HepG2 (cell line): ENCODE results near the gene PPP2R5D. TPM values are rescaled to one million over a fixed set of nuclear protein-coding genes. Genes with fewer than 3 reads are reported as not detected.
A peak's percentile ranks its signal among the peaks of the same experiment; 100 is the strongest.

ENCODE experiments used
- ARID5B ChIP-seq: IDR thresholded peaks from 2 replicates; pipeline ENCODE4 v1.4.0; 2020; ENCODE audit warnings: mild to moderate bottlenecking, missing genetic modification reagents
- DBP ChIP-seq: sonication (generic); formaldehyde crosslinking; IDR thresholded peaks from 2 replicates; pipeline ENCODE4 v1.4.0; 2020; ENCODE audit warnings: missing genetic modification reagents; ENCODE audit errors: not compliant biosample characterization
- FOXA3 ChIP-seq: IDR thresholded peaks from 2 replicates; pipeline ENCODE4 v1.6.1; 2016; ENCODE audit warnings: missing genetic modification reagents, missing compliant biosample characterization
- MIXL1 ChIP-seq: IDR thresholded peaks from 2 replicates; pipeline ENCODE4 v1.6.1; 2016
- NR2C2 ChIP-seq: sonication (generic); formaldehyde crosslinking; IDR thresholded peaks from 2 replicates; pipeline ENCODE4 v1.4.0; 2020; ENCODE audit warnings: missing genetic modification reagents, mild to moderate bottlenecking, moderate library complexity, borderline replicate concordance
- NR2F6 ChIP-seq, 2 experiments: IDR thresholded peaks; 2 replicates each; pipeline ENCODE4 v1.6.1; 2016; ENCODE audit warnings: antibody characterized with exemption in 1 of 2, mild to moderate bottlenecking in 1 of 2
- RXRA ChIP-seq: sonication (generic); formaldehyde crosslinking; IDR thresholded peaks from 2 replicates; pipeline ENCODE4 v1.5.1; 2020; ENCODE audit warnings: missing genetic modification reagents
- RXRB ChIP-seq: IDR thresholded peaks from 2 replicates; pipeline ENCODE4 v1.6.1; 2016; ENCODE audit warnings: borderline replicate concordance, missing genetic modification reagents, missing compliant biosample characterization
- SNAPC5 ChIP-seq: sonication (generic); formaldehyde crosslinking; IDR thresholded peaks from 2 replicates; pipeline ENCODE4 v1.8.1; 2023; ENCODE audit warnings: mild to moderate bottlenecking, missing genetic modification reagents, borderline replicate concordance
- SOX13 ChIP-seq, 3 experiments: fragments of 450-650 bp in 1 of 3; sonication (generic) in 1 of 3; formaldehyde crosslinking in 1 of 3; IDR thresholded peaks in 2 of 3; conservative IDR thresholded peaks in 1 of 3; 2 replicates each; pipeline versions ENCODE4 v1.5.0 to v1.6.1; 2016 to 2020; ENCODE audit warnings: antibody characterized with exemption in 1 of 3, mild to moderate bottlenecking in 1 of 3, missing compliant biosample characterization in 1 of 3, missing genetic modification reagents in 1 of 3, moderate library complexity in 1 of 3
- ZC3H13 ChIP-seq: sonication (generic); formaldehyde crosslinking; IDR thresholded peaks from 2 replicates; pipeline ENCODE4 v1.8.1; 2023; ENCODE audit warnings: mild to moderate bottlenecking, missing genetic modification reagents, moderate library complexity
- ZFP1 ChIP-seq: IDR thresholded peaks from 2 replicates; pipeline ENCODE4 v1.6.1; 2016
- ZNF343 ChIP-seq: sonication (generic); formaldehyde crosslinking; IDR thresholded peaks from 2 replicates; pipeline ENCODE4 v1.4.0; 2020; ENCODE audit warnings: mild to moderate bottlenecking, missing genetic modification reagents
- ZNF496 ChIP-seq: sonication (generic); formaldehyde crosslinking; IDR thresholded peaks from 2 replicates; pipeline ENCODE4 v1.8.1; 2023; ENCODE audit warnings: mild to moderate bottlenecking, moderate library complexity, missing genetic modification reagents; ENCODE audit not compliant: insufficient replicate concordance
- ZNF501 ChIP-seq: sonication (generic); formaldehyde crosslinking; IDR thresholded peaks from 2 replicates; pipeline ENCODE4 v1.5.1; 2020; ENCODE audit warnings: mild to moderate bottlenecking, moderate library complexity, missing genetic modification reagents
- ZNF605 ChIP-seq: sonication (generic); formaldehyde crosslinking; IDR thresholded peaks from 2 replicates; pipeline ENCODE4 v1.8.0; 2022; ENCODE audit warnings: mild to moderate bottlenecking, missing genetic modification reagents
- ZNF607 ChIP-seq: sonication (generic); formaldehyde crosslinking; IDR thresholded peaks from 2 replicates; pipeline ENCODE4 v1.5.1; 2020; ENCODE audit warnings: missing genetic modification reagents, mild to moderate bottlenecking, borderline replicate concordance
- polyA plus RNA-seq, 8 experiments: library from polyadenylated mRNA; depleted of rRNA in 3 of 8; stranded (reverse) in 7 of 8; unstranded in 1 of 8; fragments of >200 nt; fragmentation: Illumina TruSeq in 4 of 8; extraction: Trizol in 4 of 8; gene quantifications; 2 replicates each; pipeline versions ENCODE4 v1.2.1 to v1.2.3, GENCODE V29; 2011 to 2016; ENCODE audit warnings: low read depth in 4 of 8, missing spikeins in 1 of 8, mixed read lengths in 1 of 8; ENCODE audit not compliant: insufficient read depth in 1 of 8
- total RNA-seq, 5 experiments: library from RNA; depleted of rRNA; stranded (reverse); fragments of >200 nt; fragmentation: Illumina TruSeq; extraction: Trizol; gene quantifications; 2 replicates each; pipeline ENCODE4 v1.2.3, GENCODE V29; 2016; ENCODE audit warnings: low read depth in 1 of 5
- TF ChIP-seq, protein P1 (sequence below): sonication (generic); formaldehyde crosslinking; IDR thresholded peaks from 2 replicates; pipeline ENCODE4 v1.5.0; 2020; ENCODE audit warnings: mild to moderate bottlenecking, missing genetic modification reagents, moderate library complexity
- TF ChIP-seq, protein P2 (sequence below): sonication (generic); formaldehyde crosslinking; IDR thresholded peaks from 2 replicates; pipeline ENCODE4 v1.5.1; 2020; ENCODE audit warnings: mild to moderate bottlenecking, missing genetic modification reagents, moderate library complexity

The PPP2R5D gene
- total and polyA plus RNA-seq, 2 of the 13 experiments (the other 11 are each of a cell fraction or from before 2014, with no cell fraction given), result 53.7 to 60.4 TPM

- TF ChIP-seq, protein P1, sequence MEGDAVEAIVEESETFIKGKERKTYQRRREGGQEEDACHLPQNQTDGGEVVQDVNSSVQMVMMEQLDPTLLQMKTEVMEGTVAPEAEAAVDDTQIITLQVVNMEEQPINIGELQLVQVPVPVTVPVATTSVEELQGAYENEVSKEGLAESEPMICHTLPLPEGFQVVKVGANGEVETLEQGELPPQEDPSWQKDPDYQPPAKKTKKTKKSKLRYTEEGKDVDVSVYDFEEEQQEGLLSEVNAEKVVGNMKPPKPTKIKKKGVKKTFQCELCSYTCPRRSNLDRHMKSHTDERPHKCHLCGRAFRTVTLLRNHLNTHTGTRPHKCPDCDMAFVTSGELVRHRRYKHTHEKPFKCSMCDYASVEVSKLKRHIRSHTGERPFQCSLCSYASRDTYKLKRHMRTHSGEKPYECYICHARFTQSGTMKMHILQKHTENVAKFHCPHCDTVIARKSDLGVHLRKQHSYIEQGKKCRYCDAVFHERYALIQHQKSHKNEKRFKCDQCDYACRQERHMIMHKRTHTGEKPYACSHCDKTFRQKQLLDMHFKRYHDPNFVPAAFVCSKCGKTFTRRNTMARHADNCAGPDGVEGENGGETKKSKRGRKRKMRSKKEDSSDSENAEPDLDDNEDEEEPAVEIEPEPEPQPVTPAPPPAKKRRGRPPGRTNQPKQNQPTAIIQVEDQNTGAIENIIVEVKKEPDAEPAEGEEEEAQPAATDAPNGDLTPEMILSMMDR, result no peak
- TF ChIP-seq RXRA (CRISPR knock-in tag) (peak; percentile 47), RXRB (CRISPR knock-in tag) (peak; percentile 58; the same call in 1 of the 2 replicates), ZNF496 (CRISPR knock-in tag) (no peak), SOX13 (IDR thresholded peaks at IDR 0.05) (no peak), SOX13 (CRISPR knock-in tag; conservative IDR thresholded peaks at IDR 0.05 in 1 of 2, IDR thresholded peaks at IDR 0.05 in 1 of 2) (no peak), NR2F6 (IDR thresholded peaks at IDR 0.05) (peak; percentile 62), NR2F6 (CRISPR knock-in tag; IDR thresholded peaks at IDR 0.05) (peak; percentile 77; the same call in 1 of the 2 replicates), MIXL1 (no peak), ZNF605 (peak; percentile 33; the same call in 1 of the 2 replicates), ZC3H13 (CRISPR knock-in tag) (no peak), ZNF607 (CRISPR knock-in tag) (peak; percentile 24; the same call in 1 of the 2 replicates), FOXA3 (CRISPR knock-in tag) (0 out of 2 replicates have a peak, but pooled peaks have one; percentile 18), DBP (no peak), NR2C2 (peak; percentile 55; the same call in 1 of the 2 replicates), ZFP1 (CRISPR knock-in tag) (no peak), ZNF343 (0 out of 2 replicates have a peak, but pooled peaks have one; percentile 69), ARID5B (CRISPR knock-in tag) (peak; percentile 35; the same call in 1 of the 2 replicates), ZNF501 (peak; percentile 31; the same call in 1 of the 2 replicates), SNAPC5 (CRISPR knock-in tag) (no peak)
- TF ChIP-seq, protein P2, sequence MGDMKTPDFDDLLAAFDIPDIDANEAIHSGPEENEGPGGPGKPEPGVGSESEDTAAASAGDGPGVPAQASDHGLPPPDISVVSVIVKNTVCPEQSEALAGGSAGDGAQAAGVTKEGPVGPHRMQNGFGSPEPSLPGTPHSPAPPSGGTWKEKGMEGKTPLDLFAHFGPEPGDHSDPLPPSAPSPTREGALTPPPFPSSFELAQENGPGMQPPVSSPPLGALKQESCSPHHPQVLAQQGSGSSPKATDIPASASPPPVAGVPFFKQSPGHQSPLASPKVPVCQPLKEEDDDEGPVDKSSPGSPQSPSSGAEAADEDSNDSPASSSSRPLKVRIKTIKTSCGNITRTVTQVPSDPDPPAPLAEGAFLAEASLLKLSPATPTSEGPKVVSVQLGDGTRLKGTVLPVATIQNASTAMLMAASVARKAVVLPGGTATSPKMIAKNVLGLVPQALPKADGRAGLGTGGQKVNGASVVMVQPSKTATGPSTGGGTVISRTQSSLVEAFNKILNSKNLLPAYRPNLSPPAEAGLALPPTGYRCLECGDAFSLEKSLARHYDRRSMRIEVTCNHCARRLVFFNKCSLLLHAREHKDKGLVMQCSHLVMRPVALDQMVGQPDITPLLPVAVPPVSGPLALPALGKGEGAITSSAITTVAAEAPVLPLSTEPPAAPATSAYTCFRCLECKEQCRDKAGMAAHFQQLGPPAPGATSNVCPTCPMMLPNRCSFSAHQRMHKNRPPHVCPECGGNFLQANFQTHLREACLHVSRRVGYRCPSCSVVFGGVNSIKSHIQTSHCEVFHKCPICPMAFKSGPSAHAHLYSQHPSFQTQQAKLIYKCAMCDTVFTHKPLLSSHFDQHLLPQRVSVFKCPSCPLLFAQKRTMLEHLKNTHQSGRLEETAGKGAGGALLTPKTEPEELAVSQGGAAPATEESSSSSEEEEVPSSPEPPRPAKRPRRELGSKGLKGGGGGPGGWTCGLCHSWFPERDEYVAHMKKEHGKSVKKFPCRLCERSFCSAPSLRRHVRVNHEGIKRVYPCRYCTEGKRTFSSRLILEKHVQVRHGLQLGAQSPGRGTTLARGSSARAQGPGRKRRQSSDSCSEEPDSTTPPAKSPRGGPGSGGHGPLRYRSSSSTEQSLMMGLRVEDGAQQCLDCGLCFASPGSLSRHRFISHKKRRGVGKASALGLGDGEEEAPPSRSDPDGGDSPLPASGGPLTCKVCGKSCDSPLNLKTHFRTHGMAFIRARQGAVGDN (CRISPR knock-in tag), result peak; percentile 82
These were observed 41.9 kb upstream of the PPP2R5D start (continued) for GRCh38 chr6:42942444-42942843.
